ENCODE measurements around the gene FER.
"Not testable (repeated sequence)": the region's sequence is repeated elsewhere in the genome, so short reads cannot be mapped to it uniquely, and the experiment has no call there.

FER gene

DNA sequence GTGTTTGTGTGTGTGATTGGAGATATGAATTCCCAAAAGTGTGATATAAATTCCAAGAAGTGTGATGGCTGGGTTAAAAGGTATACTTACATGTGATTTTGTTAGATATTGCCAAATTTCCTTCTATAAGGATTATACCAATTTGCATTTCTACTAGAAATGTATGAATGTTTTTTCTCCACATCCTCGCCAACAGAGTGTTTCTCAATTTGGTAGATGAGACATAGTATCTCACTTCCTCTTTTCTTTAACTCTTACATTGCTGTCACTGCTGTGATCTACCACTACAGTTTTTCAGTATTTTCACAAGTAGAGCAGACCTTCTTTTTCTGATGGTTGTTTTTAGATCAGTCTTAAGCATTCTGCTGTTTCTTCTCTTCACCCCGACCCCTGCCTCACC, 111.3 kb downstream of the FER start:
- H3K4me1 ChIP-seq, result peaks cover 14% of the 10 kb centered on the region
- H3K4me3 ChIP-seq, result no peak overlapping the region
- no peaks in the 10 kb centered on the region for H4K20me1 ChIP-seq
- peak overlapping the region; percentile 45 for H3K4me2 ChIP-seq
- TF ChIP-seq Cebpa-rat (IDR thresholded peaks at IDR 0.05), result no peak
- no peaks in the 10 kb centered on the region for H3K27me3 ChIP-seq
- H3K36me3 ChIP-seq, result no peaks in the 10 kb centered on the region
- H3K27ac ChIP-seq, result no peak overlapping the region
- no peak overlapping the region for H3K9ac ChIP-seq
- H3K9me3 ChIP-seq, result no peaks in the 10 kb centered on the region

GRCh38 chr5:108862211-108862610, 114.5 kb downstream of the FER start:
- H3K4me2 ChIP-seq, result no peak overlapping the region
- H3K4me1 ChIP-seq, result peaks cover 14% of the 10 kb centered on the region
- H3K4me3 ChIP-seq, result no peak overlapping the region
- no peak overlapping the region for H3K27ac ChIP-seq
- no peak for TF ChIP-seq Cebpa-rat (IDR thresholded peaks at IDR 0.05)
- no peaks in the 10 kb centered on the region for H3K27me3 ChIP-seq
- H3K9ac ChIP-seq, result no peak overlapping the region
- no peaks in the 10 kb centered on the region for H4K20me1 ChIP-seq
- H3K9me3 ChIP-seq, result no peaks in the 10 kb centered on the region
- no peaks in the 10 kb centered on the region for H3K36me3 ChIP-seq

DNA sequence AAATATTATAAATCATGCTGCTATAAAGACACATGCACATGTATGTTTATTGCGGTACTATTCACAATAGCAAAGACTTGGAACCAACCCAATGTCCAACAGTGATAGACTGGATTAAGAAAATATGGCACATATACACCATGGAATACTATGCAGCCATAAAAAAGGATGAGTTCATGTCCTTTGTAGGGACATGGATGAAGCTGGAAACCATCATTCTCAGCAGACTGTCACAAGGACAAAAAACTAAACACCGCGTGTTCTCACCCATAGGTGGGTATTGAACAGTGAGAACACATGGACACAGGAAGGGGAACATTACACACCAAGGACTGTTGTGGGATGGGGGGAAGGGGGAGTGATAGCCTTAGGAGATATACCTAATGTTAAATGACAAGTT, 118.4 kb downstream of the FER start:
- not testable (repeated sequence) for H3K9ac ChIP-seq, H3K4me3 ChIP-seq, H3K27ac ChIP-seq, H3K36me3 ChIP-seq, H3K4me2 ChIP-seq, H4K20me1 ChIP-seq, H3K9me3 ChIP-seq, H3K4me1 ChIP-seq, H3K27me3 ChIP-seq

GRCh38 chr5:108867656-108868055, 120.0 kb downstream of the FER start:
- Histone ChIP-seq H4K20me1 (no peaks in the 10 kb centered on the region), H3K4me3 (no peak overlapping the region)

GRCh38 chr5:108869066-108869465, 121.4 kb downstream of the FER start:
- H4K20me1 ChIP-seq, result no peaks in the 10 kb centered on the region
- no peaks in the 10 kb centered on the region for H3K9me3 ChIP-seq
- H3K4me2 ChIP-seq, result no peak overlapping the region
- no peak overlapping the region for H3K9ac ChIP-seq
- no peaks in the 10 kb centered on the region for H3K36me3 ChIP-seq
- no peak overlapping the region for H3K4me3 ChIP-seq
- no peak overlapping the region for H3K27ac ChIP-seq
- no peak for TF ChIP-seq Cebpa-rat (IDR thresholded peaks at IDR 0.05)
- no peaks in the 10 kb centered on the region for H3K27me3 ChIP-seq
- no peaks in the 10 kb centered on the region for H3K4me1 ChIP-seq

More at GRCh38 chr5:108867656-108868055, 120.0 kb downstream of the FER start:
- H3K4me2 ChIP-seq, result no peak overlapping the region
- H3K9me3 ChIP-seq, result no peaks in the 10 kb centered on the region
- H3K27ac ChIP-seq, result no peak overlapping the region
- no peaks in the 10 kb centered on the region for H3K36me3 ChIP-seq
- no peaks in the 10 kb centered on the region for H3K4me1 ChIP-seq
- no peak overlapping the region for H3K9ac ChIP-seq
- no peaks in the 10 kb centered on the region for H3K27me3 ChIP-seq
- TF ChIP-seq Cebpa-rat (IDR thresholded peaks at IDR 0.05), result no peak

GRCh38 chr5:108876451-108876850, 128.8 kb downstream of the FER start:
- Histone ChIP-seq H3K27ac (no peak overlapping the region), H3K36me3 (no peaks in the 10 kb centered on the region), H3K4me1 (no peaks in the 10 kb centered on the region), H3K9ac (no peak overlapping the region), H3K9me3 (peaks cover 5% of the 10 kb centered on the region; the same call in 1 of the 2 replicates), H3K4me2 (no peak overlapping the region), H3K27me3 (no peaks in the 10 kb centered on the region), H4K20me1 (no peaks in the 10 kb centered on the region), H3K4me3 (no peak overlapping the region)
- no peak for TF ChIP-seq Cebpa-rat (IDR thresholded peaks at IDR 0.05)

GRCh38 chr5:108878756-108879155, 131.1 kb downstream of the FER start:
- no peaks in the 10 kb centered on the region for H4K20me1 ChIP-seq
- H3K36me3 ChIP-seq, result no peaks in the 10 kb centered on the region
- peaks cover 7% of the 10 kb centered on the region; the same call in 1 of the 2 replicates for H3K9me3 ChIP-seq
- no peak overlapping the region for H3K9ac ChIP-seq
- H3K27ac ChIP-seq, result no peak overlapping the region
- no peak overlapping the region for H3K4me2 ChIP-seq
- H3K27me3 ChIP-seq, result no peaks in the 10 kb centered on the region
- TF ChIP-seq Cebpa-rat (IDR thresholded peaks at IDR 0.05), result no peak
- no peak overlapping the region for H3K4me3 ChIP-seq
- no peaks in the 10 kb centered on the region for H3K4me1 ChIP-seq

- H3K4me2 ChIP-seq, result no peak overlapping the region
- TF ChIP-seq Cebpa-rat (IDR thresholded peaks at IDR 0.05), result no peak
- no peak overlapping the region for H3K27ac ChIP-seq
- no peaks in the 10 kb centered on the region for H3K27me3 ChIP-seq
- H3K36me3 ChIP-seq, result no peaks in the 10 kb centered on the region
- H4K20me1 ChIP-seq, result no peaks in the 10 kb centered on the region
- no peaks in the 10 kb centered on the region for H3K4me1 ChIP-seq
- H3K9me3 ChIP-seq, result peaks cover 7% of the 10 kb centered on the region; the same call in 1 of the 2 replicates
- H3K9ac ChIP-seq, result no peak overlapping the region
- H3K4me3 ChIP-seq, result no peak overlapping the region
Measured at GRCh38 chr5:108881133-108881532, 133.4 kb downstream of the FER start.

DNA sequence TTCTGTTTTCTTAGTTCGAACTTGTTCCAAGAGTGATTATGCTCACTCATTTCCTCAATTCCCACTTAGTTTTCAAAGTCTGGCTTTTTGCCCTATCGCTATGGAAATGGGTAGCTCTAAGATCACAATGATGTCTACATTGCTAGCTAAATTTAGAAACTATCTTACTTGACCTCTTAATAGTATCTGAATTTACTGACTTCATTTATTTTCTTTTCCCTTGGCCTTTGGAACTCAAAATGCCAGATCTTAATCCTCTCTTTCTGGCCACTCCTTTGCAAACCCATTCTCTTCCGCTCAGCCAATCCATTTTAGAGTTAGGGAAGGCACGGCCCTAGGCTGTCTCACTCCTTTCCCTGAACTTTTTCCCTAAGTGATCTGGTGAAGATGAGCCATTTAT, 137.0 kb downstream of the FER start:
- Histone ChIP-seq H3K4me1 (no peaks in the 10 kb centered on the region), H3K9me3 (peaks cover 7% of the 10 kb centered on the region; the same call in 1 of the 2 replicates), H3K4me2 (no peak overlapping the region), H3K27me3 (no peaks in the 10 kb centered on the region), H4K20me1 (no peaks in the 10 kb centered on the region), H3K9ac (no peak overlapping the region), H3K4me3 (no peak overlapping the region), H3K27ac (no peak overlapping the region), H3K36me3 (no peaks in the 10 kb centered on the region)
- TF ChIP-seq Cebpa-rat (IDR thresholded peaks at IDR 0.05), result no peak

DNA sequence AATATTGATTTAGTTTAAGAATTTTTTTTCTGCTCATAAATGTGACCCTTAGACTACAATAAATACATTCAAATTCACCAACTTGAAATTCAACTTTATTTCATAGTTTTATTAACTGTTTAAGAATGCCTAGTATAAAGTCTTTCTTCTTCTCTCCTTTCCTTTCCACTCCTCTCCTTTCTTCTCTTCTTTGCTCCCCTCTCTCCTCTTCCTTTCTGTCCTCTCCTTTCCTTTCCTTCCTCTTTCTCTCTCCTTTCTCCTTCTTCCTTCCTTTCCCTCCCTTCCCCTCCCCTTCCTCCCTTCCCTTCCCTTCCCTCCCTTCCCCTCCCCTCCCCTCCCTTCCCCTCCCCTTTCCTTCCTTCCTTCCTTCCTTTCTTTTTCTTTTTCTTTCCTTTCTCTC, 150.6 kb downstream of the FER start:
- Histone ChIP-seq H3K27me3 (no peaks in the 10 kb centered on the region), H3K9me3 (peaks cover 10% of the 10 kb centered on the region; the same call in 1 of the 2 replicates), H3K4me2 (no peak overlapping the region), H3K27ac (no peak overlapping the region), H3K36me3 (peaks cover 8% of the 10 kb centered on the region; the same call in 1 of the 2 replicates), H3K4me3 (no peak overlapping the region), H3K9ac (no peak overlapping the region), H3K4me1 (no peaks in the 10 kb centered on the region), H4K20me1 (no peaks in the 10 kb centered on the region)
- no peak for TF ChIP-seq Cebpa-rat (IDR thresholded peaks at IDR 0.05)

DNA sequence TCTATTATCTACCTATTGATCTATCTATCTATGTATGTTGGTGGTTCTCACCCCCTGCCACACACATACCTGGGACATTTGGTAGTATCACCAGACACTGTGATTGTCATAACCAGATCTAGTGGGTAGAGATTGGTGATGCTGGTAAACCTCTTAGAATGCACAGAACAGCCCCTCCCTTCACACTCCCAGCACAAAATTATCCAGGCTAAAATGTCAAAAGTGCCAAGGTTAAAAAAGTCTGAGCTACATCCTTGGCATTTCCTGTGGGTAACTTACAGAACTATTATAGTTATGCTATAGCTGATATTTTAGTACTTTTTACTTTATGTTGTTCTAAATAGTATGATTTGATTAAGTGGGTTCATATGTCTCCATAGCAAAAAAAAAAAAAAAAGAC, 151.0 kb downstream of the FER start:
- no peak overlapping the region for H3K4me3 ChIP-seq
- H3K9ac ChIP-seq, result no peak overlapping the region
- no peaks in the 10 kb centered on the region for H4K20me1 ChIP-seq
- H3K4me1 ChIP-seq, result no peaks in the 10 kb centered on the region
- H3K27ac ChIP-seq, result no peak overlapping the region
- peaks cover 8% of the 10 kb centered on the region; the same call in 1 of the 2 replicates for H3K36me3 ChIP-seq
- peaks cover 10% of the 10 kb centered on the region; the same call in 1 of the 2 replicates for H3K9me3 ChIP-seq
- no peaks in the 10 kb centered on the region for H3K27me3 ChIP-seq
- no peak overlapping the region for H3K4me2 ChIP-seq
- no peak for TF ChIP-seq Cebpa-rat (IDR thresholded peaks at IDR 0.05)

GRCh38 chr5:108899244-108899643, 151.5 kb downstream of the FER start:
- not testable (repeated sequence) for H3K4me1 ChIP-seq, H3K36me3 ChIP-seq, H3K9me3 ChIP-seq, H3K27ac ChIP-seq, H3K4me2 ChIP-seq, H3K4me3 ChIP-seq, H3K9ac ChIP-seq, H4K20me1 ChIP-seq, H3K27me3 ChIP-seq
